ENCODE measurements around the gene OVOL1.

The OVOL1 gene

GRCh38 chr11:65791719-65792213 lies 4.9 kb downstream of the OVOL1 start:
- peak; percentile 49 to 78 for DNase-seq (ENCODE audit: low read depth in 2 of 2)

DNA sequence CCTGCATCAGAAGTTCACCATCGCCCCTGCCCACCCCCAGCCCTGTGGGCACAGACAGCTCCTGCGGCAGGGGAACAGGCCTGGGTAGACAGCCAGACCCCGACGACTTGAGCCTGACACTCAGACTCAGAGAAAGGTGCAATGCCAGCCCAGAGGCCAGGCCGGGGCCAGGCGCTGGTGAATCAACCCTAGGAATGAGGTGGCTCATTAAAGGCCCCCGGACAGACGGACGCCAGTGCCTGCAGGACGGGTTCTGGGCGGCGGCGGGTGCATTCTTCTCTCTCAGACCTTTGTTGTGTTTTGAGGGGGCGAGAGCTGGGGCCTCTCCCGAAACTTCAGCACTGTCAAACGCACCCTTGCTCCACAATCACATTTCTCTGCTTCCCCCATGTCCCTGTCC lies 5.6 kb downstream of the OVOL1 start:
- no peak for DNase-seq (ENCODE audit: low read depth in 2 of 2)

- DNase-seq (ENCODE audit: low read depth in 2 of 2) = no peak
These were observed 6.3 kb downstream of the OVOL1 start for GRCh38 chr11:65793144-65793581.

- no peak for DNase-seq (ENCODE audit: low read depth in 2 of 2)
These were observed 7.0 kb downstream of the OVOL1 start for GRCh38 chr11:65793625-65794400.

GRCh38 chr11:65794570-65795510 lies 8.0 kb downstream of the OVOL1 start:
- no peak for DNase-seq (ENCODE audit: low read depth in 2 of 2)

- no peak for DNase-seq (ENCODE audit: low read depth in 2 of 2)
These were observed 10.1 kb downstream of the OVOL1 start for GRCh38 chr11:65796726-65797601.

DNA sequence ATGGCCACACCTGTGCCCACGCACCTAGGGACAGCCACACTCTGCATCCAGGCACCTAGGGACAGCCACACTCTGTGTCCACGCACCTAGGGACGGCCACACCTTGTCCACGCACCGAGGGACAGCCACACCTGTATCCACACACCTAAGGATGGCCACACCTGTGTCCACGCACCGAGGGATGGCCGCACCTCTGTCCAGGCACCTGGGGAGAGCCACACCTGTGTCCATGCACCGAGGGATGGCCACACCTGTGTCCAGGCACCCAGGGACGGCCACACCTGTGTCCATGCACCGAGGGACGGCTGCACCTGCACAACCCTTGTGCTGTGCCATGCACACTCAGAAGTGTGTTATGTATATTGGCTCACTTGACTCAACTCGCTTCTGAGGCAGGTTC lies 10.8 kb downstream of the OVOL1 start:
- DNase-seq (ENCODE audit: low read depth in 2 of 2) = no peak

GRCh38 chr11:65798882-65799281 lies 12.0 kb downstream of the OVOL1 start:
- DNase-seq (ENCODE audit: low read depth in 2 of 2) = no peak

GRCh38 chr11:65801153-65801987 lies 14.5 kb downstream of the OVOL1 start:
- DNase-seq (ENCODE audit: low read depth in 2 of 2) = no peak

GRCh38 chr11:65802841-65803240 lies 16.0 kb downstream of the OVOL1 start:
- DNase-seq (ENCODE audit: low read depth in 2 of 2) = no peak

- no peak for DNase-seq (ENCODE audit: low read depth in 2 of 2)
These were observed 17.1 kb downstream of the OVOL1 start for GRCh38 chr11:65803797-65804492.

DNA sequence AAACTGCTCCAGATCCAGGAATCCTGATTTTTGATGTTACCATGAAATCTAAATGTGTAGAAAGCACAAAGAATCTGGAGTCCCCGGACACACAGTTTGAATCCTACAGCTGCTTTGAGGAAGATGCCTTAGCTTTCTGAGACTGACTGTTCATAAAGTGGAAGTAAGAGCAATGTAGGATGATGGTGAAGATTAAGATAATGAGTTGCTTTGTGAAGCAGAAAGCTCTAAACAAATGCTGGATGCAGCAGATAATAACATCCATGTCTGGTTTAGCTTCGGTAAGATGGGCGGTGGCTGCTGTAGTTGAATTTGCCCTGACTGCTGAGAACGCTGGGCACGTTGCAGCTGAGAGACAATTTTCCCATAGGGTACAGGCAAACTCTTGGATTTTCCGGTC lies 20.1 kb downstream of the OVOL1 start:
- no peak for DNase-seq (ENCODE audit: low read depth in 2 of 2)

- no peak for DNase-seq (ENCODE audit: low read depth in 2 of 2)
These were observed 22.0 kb downstream of the OVOL1 start for GRCh38 chr11:65808744-65809341.

GRCh38 chr11:65809496-65809895 lies 22.6 kb downstream of the OVOL1 start:
- DNase-seq (ENCODE audit: low read depth in 2 of 2) = no peak

DNA sequence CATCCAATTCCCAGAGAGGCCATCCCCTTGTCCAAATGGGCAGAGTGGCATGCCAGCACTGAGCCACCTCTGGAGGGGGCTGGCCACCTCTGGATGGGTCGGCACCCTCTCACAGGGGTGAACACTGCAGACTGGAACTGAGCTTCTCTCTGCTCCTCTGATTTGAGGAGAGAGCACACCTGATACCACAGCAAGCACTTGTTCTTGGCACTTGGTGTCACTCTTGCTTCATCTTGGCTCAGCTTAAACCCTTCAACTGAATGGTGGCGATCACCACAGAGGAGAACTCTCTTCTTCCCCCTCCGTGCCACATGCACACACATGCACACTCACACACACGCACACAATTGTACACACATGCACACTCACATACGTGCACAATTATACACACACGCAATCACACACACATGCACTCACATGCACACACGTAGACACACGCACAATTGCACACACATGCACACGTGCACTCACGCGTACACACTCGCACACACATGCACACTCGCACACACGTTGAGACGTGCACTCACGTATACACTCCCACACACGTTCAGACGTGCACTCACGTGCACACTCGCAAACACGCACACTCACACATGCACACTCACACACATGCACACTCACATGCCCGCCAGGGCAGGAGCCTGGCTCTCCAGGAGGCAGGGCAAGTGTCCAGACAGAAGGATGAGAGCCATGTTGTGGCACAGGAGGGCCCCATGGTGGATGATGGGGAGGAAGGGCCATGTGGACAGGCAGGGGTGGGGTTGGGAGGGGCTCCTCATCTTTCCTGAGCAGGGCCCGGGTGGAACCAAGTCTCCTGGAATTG lies 23.4 kb downstream of the OVOL1 start:
- DNase-seq (ENCODE audit: low read depth in 2 of 2) = no peak

- DNase-seq (ENCODE audit: low read depth in 2 of 2) = no peak
These were observed 25.1 kb downstream of the OVOL1 start for GRCh38 chr11:65811764-65812475.

DNA sequence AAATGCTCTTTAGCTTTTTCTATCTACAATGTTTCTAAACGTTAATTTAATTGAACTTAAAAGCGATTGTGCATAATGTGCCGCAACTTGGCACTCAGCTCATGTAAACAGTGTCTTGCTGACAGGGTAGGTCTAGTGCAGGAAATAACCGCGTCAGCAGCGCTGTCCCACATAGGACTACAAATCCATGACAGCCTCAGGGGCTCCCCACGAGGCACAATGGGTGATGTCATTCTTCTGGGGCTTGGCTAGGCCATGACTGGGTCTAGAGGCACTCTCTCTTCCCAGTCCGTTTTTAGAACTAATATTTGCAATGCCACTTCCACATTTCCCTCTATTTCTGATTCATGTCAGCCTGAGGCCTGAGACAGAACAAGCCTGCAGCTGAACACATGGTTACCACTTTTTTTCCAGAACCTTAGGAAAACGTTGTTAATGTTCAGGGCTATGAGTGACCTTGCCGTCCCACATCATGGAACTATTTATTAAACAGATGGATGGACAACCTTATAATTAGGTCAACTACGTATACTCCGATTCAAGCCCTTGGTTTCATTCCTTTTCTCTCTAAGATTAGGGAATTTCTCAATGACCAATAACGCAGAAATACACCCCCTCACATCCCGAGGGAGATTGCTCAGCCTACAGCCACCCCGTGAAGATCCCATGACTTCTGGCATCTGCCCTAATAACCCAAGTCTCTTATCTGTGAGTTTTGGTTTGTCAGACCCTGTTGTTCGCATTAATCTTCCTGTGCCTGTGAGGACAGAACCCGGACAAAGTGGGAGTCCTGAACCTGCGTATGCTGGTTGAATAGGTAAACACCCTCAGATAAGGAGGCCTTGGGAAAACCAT lies 27.5 kb downstream of the OVOL1 start:
- no peak for DNase-seq (ENCODE audit: low read depth in 2 of 2)

Data from stimulated activated CD4-positive, alpha-beta T cell treated with anti-CD3 and anti-CD28 coated beads, Interleukin-15, amount 100 ng/mL, for 48 hours (primary cell).